K562 (cell line): Measurements from ENCODE around the gene HOXD12. TPM values are rescaled to one million over a fixed set of nuclear protein-coding genes. Genes with fewer than 3 reads are reported as not detected.

ENCODE experiments used
- ARID3B ChIP-seq: fragments of 250-450 bp; sonication (Bioruptor Pico); IDR thresholded peaks from 2 replicates; pipeline ENCODE4 v1.4.0; 2020; ENCODE audit warnings: borderline replicate concordance
- BRF2 ChIP-seq: IDR thresholded peaks from 3 replicates; pipeline ENCODE4 v1.6.1; 2011; ENCODE audit warnings: borderline replicate concordance, mild to moderate bottlenecking; ENCODE audit not compliant: insufficient read length, insufficient read depth
- CBFA2T2 ChIP-seq: fragments of 450-650 bp; conservative IDR thresholded peaks from 2 replicates; pipeline ENCODE4 v1.6.1; 2017; ENCODE audit warnings: mild to moderate bottlenecking
- CUX1 ChIP-seq: fragments of 200-800 bp; sonication (Bioruptor generic); IDR thresholded peaks from 2 replicates; pipeline ENCODE4 v1.6.1; 2016; ENCODE audit warnings: missing genetic modification characterization, missing compliant biosample characterization
- DLX4 ChIP-seq: fragments of 250-450 bp; sonication (Bioruptor Pico); IDR thresholded peaks from 2 replicates; pipeline ENCODE4 v1.6.1; 2021; ENCODE audit warnings: mild to moderate bottlenecking
- FOXJ2 ChIP-seq: fragments of 200-800 bp; sonication (Bioruptor generic); IDR thresholded peaks from 2 replicates; pipeline ENCODE4 v1.6.1; 2016; ENCODE audit warnings: missing genetic modification characterization, missing compliant biosample characterization
- HNRNPH1 ChIP-seq: fragments of 200-400 bp; formaldehyde crosslinking; optimal IDR thresholded peaks from 2 replicates; pipeline ENCODE3; 2017; ENCODE audit warnings: low read depth, mild to moderate bottlenecking, low read length, moderate library complexity
- NCOA2 ChIP-seq, 2 experiments: fragments of 450-650 bp; IDR thresholded peaks; 2 replicates each; pipeline ENCODE4 v1.6.1; 2018; ENCODE audit warnings: mild to moderate bottlenecking in 2 of 2, moderate library complexity in 1 of 2; ENCODE audit not compliant: partially characterized antibody in 2 of 2
- NKRF ChIP-seq: fragments of 450-650 bp; IDR thresholded peaks from 2 replicates; pipeline ENCODE4 v1.6.1; 2016; ENCODE audit warnings: borderline replicate concordance
- NR0B1 ChIP-seq: fragments of 450-650 bp; IDR thresholded peaks from one replicate; pipeline ENCODE4 v1.6.1; 2018; ENCODE audit warnings: mild to moderate bottlenecking, moderate library complexity; ENCODE audit not compliant: partially characterized antibody
- TRIM24 ChIP-seq, 2 experiments: fragments of 450-650 bp; IDR thresholded peaks; 2 replicates each; pipeline ENCODE4 v1.6.1; 2016
- XRCC3 ChIP-seq: fragments of 450-650 bp; IDR thresholded peaks from 2 replicates; pipeline ENCODE4 v1.6.1; 2017; ENCODE audit warnings: mild to moderate bottlenecking, moderate library complexity
- ZFP1 ChIP-seq: fragments of 450-650 bp; formaldehyde crosslinking; IDR thresholded peaks from 2 replicates; pipeline ENCODE4 v1.4.0; 2020; ENCODE audit warnings: mild to moderate bottlenecking, mixed read lengths
- ZNF778 ChIP-seq: fragments of 450-650 bp; formaldehyde crosslinking; IDR thresholded peaks from 2 replicates; pipeline ENCODE4 v1.4.0; 2020; ENCODE audit warnings: mild to moderate bottlenecking, moderate library complexity
- polyA plus RNA-seq, 8 experiments: library from polyadenylated mRNA; depleted of rRNA in 4 of 8; stranded (reverse) in 5 of 8; unstranded in 3 of 8; fragments of >200 nt; fragmentation: Nextera tagmentation in 2 of 8; fragmentation: Illumina TruSeq in 1 of 8; extraction: Ambion mirVana in 2 of 8; extraction: Trizol in 1 of 8; gene quantifications; 2 replicates each; pipeline versions ENCODE4 v1.2.1 to v1.2.3, GENCODE V29; 2011 to 2014; ENCODE audit warnings: inconsistent platforms in 1 of 8, missing spikeins in 1 of 8
- total RNA-seq, 7 experiments: library from RNA; depleted of rRNA in 6 of 7; stranded (reverse); fragments of >200 nt in 6 of 7; fragmentation: Illumina TruSeq in 2 of 7; extraction: Trizol in 2 of 7; gene quantifications; 2 replicates each; pipeline versions ENCODE4 v1.2.1 to v1.2.3, GENCODE V29; 2011 to 2021; ENCODE audit warnings: low replicate concordance in 1 of 7

HOXD12 gene
- total and polyA plus RNA-seq, 9 of the 15 experiments (the other 6 are each of a cell fraction or from before 2014, with no cell fraction given): not detected

- TF ChIP-seq BRF2 (no peak), CUX1 (no peak), CBFA2T2 (no peak), HNRNPH1 (no peak), ARID3B (CRISPR knock-in tag) (no peak), FOXJ2 (tag) (no peak), XRCC3 (no peak), NR0B1 (no peak), NKRF (no peak), DLX4 (CRISPR knock-in tag) (no peak), ZNF778 (CRISPR knock-in tag) (no peak), NCOA2 (IDR thresholded peaks at IDR 0.05; ENCODE audit: partially characterized antibody in 2 of 2) (no peak), TRIM24 (IDR thresholded peaks at IDR 0.05) (no peak), ZFP1 (no peak)
Measured at GRCh38 chr2:176140513-176141317, 41.1 kb downstream of the HOXD12 start (continued).
